ENCODE measurements around the gene RASSF10.

DNA sequence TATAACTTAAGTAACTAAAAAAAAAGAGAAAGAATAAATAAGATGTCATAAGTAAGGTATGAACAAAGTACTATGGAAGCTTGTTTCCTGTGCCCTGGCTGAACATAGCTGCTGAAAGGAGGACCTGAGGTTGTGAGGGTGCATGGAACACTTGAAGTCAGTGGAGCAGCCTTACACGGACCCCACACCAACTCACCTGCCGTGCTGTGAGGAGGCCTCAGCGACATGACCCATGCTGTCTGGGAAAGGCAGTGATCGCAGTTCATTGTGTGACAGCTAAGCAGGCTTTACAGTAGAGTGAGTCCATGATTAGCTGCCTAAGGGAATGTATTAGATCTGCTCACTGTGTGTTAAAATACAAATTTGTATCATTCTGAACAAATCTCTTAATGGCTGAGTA lies 17.6 kb downstream of the RASSF10 start:
- TF ChIP-seq, protein P1, sequence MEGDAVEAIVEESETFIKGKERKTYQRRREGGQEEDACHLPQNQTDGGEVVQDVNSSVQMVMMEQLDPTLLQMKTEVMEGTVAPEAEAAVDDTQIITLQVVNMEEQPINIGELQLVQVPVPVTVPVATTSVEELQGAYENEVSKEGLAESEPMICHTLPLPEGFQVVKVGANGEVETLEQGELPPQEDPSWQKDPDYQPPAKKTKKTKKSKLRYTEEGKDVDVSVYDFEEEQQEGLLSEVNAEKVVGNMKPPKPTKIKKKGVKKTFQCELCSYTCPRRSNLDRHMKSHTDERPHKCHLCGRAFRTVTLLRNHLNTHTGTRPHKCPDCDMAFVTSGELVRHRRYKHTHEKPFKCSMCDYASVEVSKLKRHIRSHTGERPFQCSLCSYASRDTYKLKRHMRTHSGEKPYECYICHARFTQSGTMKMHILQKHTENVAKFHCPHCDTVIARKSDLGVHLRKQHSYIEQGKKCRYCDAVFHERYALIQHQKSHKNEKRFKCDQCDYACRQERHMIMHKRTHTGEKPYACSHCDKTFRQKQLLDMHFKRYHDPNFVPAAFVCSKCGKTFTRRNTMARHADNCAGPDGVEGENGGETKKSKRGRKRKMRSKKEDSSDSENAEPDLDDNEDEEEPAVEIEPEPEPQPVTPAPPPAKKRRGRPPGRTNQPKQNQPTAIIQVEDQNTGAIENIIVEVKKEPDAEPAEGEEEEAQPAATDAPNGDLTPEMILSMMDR (IDR thresholded peaks at IDR 0.05; ENCODE audit: low read depth, low read length), result no peak
- TF ChIP-seq POLR2A (IDR thresholded peaks at IDR 0.05; ENCODE audit: extremely low read depth, insufficient read length), result no peak
